Mesenchymal stem cell (in vitro differentiated cells and primary cell): ENCODE results near the gene LRRC3C.
A peak's percentile ranks its signal among the peaks of the same experiment; 100 is the strongest.

Experiments used
- DNase-seq: peaks from one replicate; pipeline ENCODE4 v3.0.0-alpha.2; 2013
- H2AFZ ChIP-seq: one replicate; pipeline ENCODE4 v1.6.1; 2013; ENCODE audit warnings: low read depth, mild to moderate bottlenecking, control low read depth, inconsistent platforms, low read length, moderate library complexity
- H2AK5ac ChIP-seq: 2 replicates; pipeline ENCODE4 v1.6.1; 2013; ENCODE audit warnings: low read length, moderate library complexity, mild to moderate bottlenecking, inconsistent platforms; ENCODE audit not compliant: severe bottlenecking
- H2BK120ac ChIP-seq: one replicate; pipeline ENCODE4 v1.6.1; 2013; ENCODE audit warnings: low read depth, mild to moderate bottlenecking, inconsistent platforms, low read length, moderate library complexity
- H2BK12ac ChIP-seq, 2 experiments: one replicate each; pipeline ENCODE4 v1.6.1; 2013; ENCODE audit warnings: inconsistent platforms in 2 of 2, low read length in 2 of 2, mild to moderate bottlenecking in 2 of 2, moderate library complexity in 2 of 2, control low read depth in 1 of 2
- H2BK15ac ChIP-seq: one replicate; pipeline ENCODE4 v1.6.1; 2013; ENCODE audit warnings: mild to moderate bottlenecking, low read depth, inconsistent platforms; ENCODE audit not compliant: poor library complexity, severe bottlenecking
- H2BK5ac ChIP-seq: 2 replicates; pipeline ENCODE4 v1.6.1; 2013; ENCODE audit warnings: low read depth, mild to moderate bottlenecking, low read length, control low read depth, inconsistent platforms; ENCODE audit not compliant: poor library complexity, severe bottlenecking
- H3K14ac ChIP-seq, 2 experiments: one replicate each; pipeline ENCODE4 v1.6.1; 2013; ENCODE audit warnings: inconsistent platforms in 2 of 2, low read length in 2 of 2, control low read depth in 1 of 2, mild to moderate bottlenecking in 1 of 2, moderate library complexity in 1 of 2
- H3K18ac ChIP-seq, 2 experiments: one replicate each; pipeline ENCODE4 v1.6.1; 2013; ENCODE audit warnings: inconsistent platforms in 2 of 2, low read length in 2 of 2, control low read depth in 1 of 2, low read depth in 1 of 2, mild to moderate bottlenecking in 1 of 2
- H3K23ac ChIP-seq, 2 experiments: one replicate each; pipeline ENCODE4 v1.6.1; 2013; ENCODE audit warnings: inconsistent platforms in 2 of 2, low read length in 2 of 2, mild to moderate bottlenecking in 2 of 2, moderate library complexity in 2 of 2, control low read depth in 1 of 2
- H3K27ac ChIP-seq: 2 replicates; pipeline ENCODE4 v1.5.1; 2013; ENCODE audit warnings: mild to moderate bottlenecking, moderate library complexity, low read length, control low read depth, inconsistent platforms; ENCODE audit not compliant: poor library complexity, severe bottlenecking
- H3K27me3 ChIP-seq, 2 experiments: 2 replicates each; pipeline versions ENCODE4 v1.6.1 to v1.7.0; 2013; ENCODE audit warnings: low read length in 2 of 2, mild to moderate bottlenecking in 2 of 2, moderate library complexity in 2 of 2, control low read depth in 1 of 2, inconsistent platforms in 1 of 2; ENCODE audit not compliant: control insufficient read depth in 1 of 2, insufficient read depth in 1 of 2
- H3K36me3 ChIP-seq, 2 experiments: 2 replicates each; pipeline versions ENCODE4 v1.6.1 to v1.7.0; 2013; ENCODE audit warnings: low read length in 2 of 2, control low read depth in 1 of 2, inconsistent platforms in 1 of 2, low read depth in 1 of 2, mild to moderate bottlenecking in 1 of 2; ENCODE audit not compliant: insufficient read depth in 2 of 2, control insufficient read depth in 1 of 2
- H3K4ac ChIP-seq, 2 experiments: one replicate each; pipeline ENCODE4 v1.6.1; 2013; ENCODE audit warnings: inconsistent platforms in 2 of 2, low read length in 2 of 2, mild to moderate bottlenecking in 2 of 2, moderate library complexity in 2 of 2, control low read depth in 1 of 2, low read depth in 1 of 2
- H3K4me1 ChIP-seq: 2 replicates; pipeline ENCODE4 v1.6.1; 2013; ENCODE audit warnings: low read depth, low read length, control low read depth; ENCODE audit not compliant: control insufficient read depth, insufficient read depth
- H3K4me2 ChIP-seq: 2 replicates; pipeline ENCODE4 v1.6.1; 2013; ENCODE audit warnings: low read length, mild to moderate bottlenecking, inconsistent platforms; ENCODE audit not compliant: poor library complexity, severe bottlenecking
- H3K4me3 ChIP-seq, 2 experiments: 2 replicates each; pipeline versions ENCODE4 v1.5.1 to v1.7.0; 2013; ENCODE audit warnings: low read length in 2 of 2, mild to moderate bottlenecking in 2 of 2, control low read depth in 1 of 2, low read depth in 1 of 2; ENCODE audit not compliant: insufficient read depth in 1 of 2
- H3K79me1 ChIP-seq: replicated peaks from 2 replicates; pipeline ENCODE4 v1.6.1; 2013; ENCODE audit warnings: mild to moderate bottlenecking, control low read depth, low read length, inconsistent platforms; ENCODE audit not compliant: poor library complexity, severe bottlenecking
- H3K9ac ChIP-seq: 2 replicates; pipeline ENCODE4 v1.7.0; 2013; ENCODE audit warnings: mild to moderate bottlenecking, low read length, moderate library complexity
- H3K9me3 ChIP-seq: 2 replicates; pipeline ENCODE4 v1.7.0; 2013; ENCODE audit warnings: mild to moderate bottlenecking, low read length; ENCODE audit not compliant: control insufficient read depth
- H4K8ac ChIP-seq: one replicate; pipeline ENCODE4 v1.6.1; 2013; ENCODE audit warnings: inconsistent platforms, mild to moderate bottlenecking, low read length, moderate library complexity
- H4K91ac ChIP-seq: one replicate; pipeline ENCODE4 v1.6.1; 2013; ENCODE audit warnings: mild to moderate bottlenecking, low read length, inconsistent platforms
- WGBS: methylation state at CpG from one replicate; pipeline ENCODE4 v1.1.7; 2013; ENCODE audit warnings: mixed read lengths; 5-methylcytosine and 5-hydroxymethylcytosine counted together

The LRRC3C gene

DNA sequence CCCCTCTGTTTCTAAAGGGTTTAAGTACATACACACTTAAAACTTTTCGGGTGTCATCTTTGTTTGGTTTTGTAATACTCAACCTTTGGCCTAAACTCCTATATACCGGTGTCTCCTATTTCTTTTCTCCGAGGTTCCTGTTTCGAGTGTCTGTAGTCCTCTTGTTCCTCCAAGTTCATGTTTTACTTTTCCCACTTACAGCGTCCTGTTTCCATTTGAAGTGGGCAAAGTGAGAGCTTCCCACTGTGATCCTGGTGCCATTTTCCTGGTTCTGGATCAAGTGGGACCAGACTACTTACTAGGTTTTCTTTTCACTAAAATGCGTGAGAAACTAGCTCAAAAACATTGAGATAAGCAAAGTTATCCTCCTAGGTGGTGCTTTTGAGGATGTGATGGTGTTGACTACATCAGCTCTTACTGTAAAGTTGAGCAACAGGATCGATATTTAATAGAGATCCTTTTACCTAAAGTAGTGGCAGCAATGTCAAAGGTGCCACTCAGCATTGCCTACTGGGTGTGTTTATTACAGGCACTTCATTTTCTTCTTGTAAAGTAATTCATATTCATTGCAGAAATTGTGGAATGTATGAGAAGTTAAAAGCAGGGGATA is 54.3 kb downstream of the LRRC3C start:
- Histone ChIP-seq H3K79me1 (peaks cover 21% of the 10 kb centered on the region), H3K27me3 (no peaks in the 10 kb centered on the region), H3K4me2 (peak overlapping the region; percentile 72), H3K4ac (no peak overlapping the region), H3K18ac (no peak overlapping the region), H3K14ac (no peak overlapping the region), H2BK12ac (no peak overlapping the region), H3K27ac (no peak overlapping the region), H3K36me3 (peaks cover 24 to 29% of the 10 kb centered on the region in 2 experiments), H3K4me1 (peaks cover 2% of the 10 kb centered on the region), H2BK5ac (no peak overlapping the region), H3K9me3 (no peaks in the 10 kb centered on the region), H3K23ac (no peak overlapping the region), H3K9ac (peak overlapping the region; percentile 99), H2BK120ac (no peak overlapping the region), H2BK15ac (no peak overlapping the region), H4K8ac (no peak overlapping the region), H2AK5ac (no peak overlapping the region), H2AFZ (no peak overlapping the region), H3K4me3 (peak overlapping the region in 1 of 2 experiments; percentile 99), H4K91ac (no peak overlapping the region)
- WGBS, result 63% methylated on average over 7 of the region's 7 CpGs
- no peak for DNase-seq

DNA sequence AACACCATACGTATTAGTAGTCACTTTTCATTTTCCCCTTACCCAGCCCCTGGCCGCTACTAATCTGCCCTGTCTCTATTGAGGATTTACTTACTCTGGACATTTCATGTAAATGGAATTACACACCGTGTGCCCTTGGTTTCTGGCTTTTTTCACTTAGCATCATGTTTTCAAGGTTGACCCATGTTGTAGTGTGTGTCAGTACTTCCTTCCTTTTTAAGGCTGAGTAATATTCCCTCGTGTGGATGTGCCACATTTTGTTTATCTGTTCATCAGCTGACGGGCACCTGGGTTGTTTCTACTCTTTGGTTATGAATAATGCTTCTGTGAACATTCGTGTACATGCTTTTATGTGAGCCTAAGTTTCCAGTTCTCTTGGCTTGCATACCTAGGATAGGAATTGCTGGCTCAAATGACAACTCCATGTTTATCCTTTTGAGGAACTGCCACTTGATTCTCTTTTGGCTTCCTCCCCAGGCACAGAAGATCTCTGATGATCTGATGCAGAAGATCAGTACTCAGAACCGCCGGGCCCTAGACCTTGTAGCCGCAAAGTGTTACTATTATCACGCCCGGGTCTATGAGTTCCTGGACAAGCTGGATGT is 60.8 kb downstream of the LRRC3C start:
- H3K14ac ChIP-seq, result no peak overlapping the region
- H2AK5ac ChIP-seq, result no peak overlapping the region
- no peak overlapping the region for H2BK12ac ChIP-seq
- no peak overlapping the region for H2BK5ac ChIP-seq
- no peak overlapping the region for H4K91ac ChIP-seq
- H2BK120ac ChIP-seq, result no peak overlapping the region
- peaks cover 44% of the 10 kb centered on the region for H3K79me1 ChIP-seq
- no peak overlapping the region for H3K23ac ChIP-seq
- no peak overlapping the region for H3K4me2 ChIP-seq
- H3K9ac ChIP-seq, result no peak overlapping the region
- H3K4me3 ChIP-seq, result no peak overlapping the region
- H3K27ac ChIP-seq, result no peak overlapping the region
- no peak overlapping the region for H4K8ac ChIP-seq
- peaks cover 80 to 93% of the 10 kb centered on the region in 2 experiments for H3K36me3 ChIP-seq
- no peak overlapping the region for H2BK15ac ChIP-seq
- 95% methylated on average over 11 of the region's 11 CpGs for WGBS
- H3K9me3 ChIP-seq, result no peaks in the 10 kb centered on the region
- no peak overlapping the region for H2AFZ ChIP-seq
- no peak overlapping the region for H3K4ac ChIP-seq
- H3K4me1 ChIP-seq, result no peaks in the 10 kb centered on the region
- H3K18ac ChIP-seq, result no peak overlapping the region
- no peak for DNase-seq
- H3K27me3 ChIP-seq, result no peaks in the 10 kb centered on the region

DNA sequence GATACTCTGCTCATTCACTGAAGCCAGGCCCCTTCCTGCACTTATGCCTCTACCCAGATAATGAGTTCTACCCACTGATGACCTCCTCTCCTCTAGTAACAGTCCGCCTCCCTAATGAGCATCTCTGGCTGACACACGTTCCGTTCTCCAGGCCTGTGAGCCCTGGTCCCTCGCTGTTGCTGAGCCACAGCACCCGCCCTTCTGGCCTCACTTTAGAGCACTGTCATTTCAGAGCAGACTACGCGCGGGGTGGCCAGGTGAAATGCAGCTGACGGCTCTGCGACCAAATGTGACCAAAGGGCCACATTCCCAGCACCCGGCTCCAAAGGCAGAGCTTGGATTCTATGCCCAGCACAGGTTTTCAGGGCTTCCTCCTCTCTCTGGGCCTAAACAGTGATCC is 66.9 kb downstream of the LRRC3C start:
- Histone ChIP-seq H3K23ac (no peak overlapping the region), H4K8ac (no peak overlapping the region), H2BK5ac (no peak overlapping the region), H3K14ac (no peak overlapping the region), H2AFZ (no peak overlapping the region), H3K27ac (no peak overlapping the region), H3K18ac (no peak overlapping the region), H2AK5ac (no peak overlapping the region), H3K4me2 (no peak overlapping the region), H2BK12ac (no peak overlapping the region), H2BK15ac (no peak overlapping the region), H3K4me3 (no peak overlapping the region), H3K4me1 (no peaks in the 10 kb centered on the region), H3K36me3 (peaks cover 85 to 87% of the 10 kb centered on the region in 2 experiments), H3K9me3 (no peaks in the 10 kb centered on the region), H3K4ac (no peak overlapping the region), H2BK120ac (no peak overlapping the region), H4K91ac (no peak overlapping the region), H3K9ac (no peak overlapping the region), H3K27me3 (no peaks in the 10 kb centered on the region), H3K79me1 (peaks cover 16% of the 10 kb centered on the region)
- DNase-seq, result no peak
- 97% methylated on average over 11 of the region's 11 CpGs for WGBS
